Chondrocyte (in vitro differentiated cells): ENCODE data around the gene BCL6B. TPM values are rescaled to one million over a fixed set of nuclear protein-coding genes. Genes with fewer than 3 reads are reported as not detected.

Source experiments
- DNase-seq: peaks from one replicate; pipeline ENCODE4 v3.0.0; 2021; ENCODE audit warnings: mixed read lengths, low spot score
- H3K27ac Mint-ChIP-seq: one replicate; pipeline ENCODE4 v1.8.0; 2021; ENCODE audit warnings: mild to moderate bottlenecking, moderate library complexity, mixed read lengths; ENCODE audit not compliant: unreplicated experiment
- H3K27me3 Mint-ChIP-seq: 2 replicates; pipeline ENCODE4 v1.8.0; 2021; ENCODE audit warnings: low read depth, mixed read lengths
- H3K36me3 Mint-ChIP-seq: 2 replicates; pipeline ENCODE4 v1.8.0; 2021; ENCODE audit warnings: low read depth, mixed read lengths
- H3K4me1 Mint-ChIP-seq: 2 replicates; pipeline ENCODE4 v1.8.0; 2021; ENCODE audit warnings: low read depth, mild to moderate bottlenecking, mixed read lengths
- H3K4me3 Mint-ChIP-seq: one replicate; pipeline ENCODE4 v1.8.0; 2021; ENCODE audit warnings: mild to moderate bottlenecking, moderate library complexity, mixed read lengths; ENCODE audit not compliant: unreplicated experiment
- H3K9me3 Mint-ChIP-seq: 2 replicates; pipeline ENCODE4 v1.8.0; 2021; ENCODE audit warnings: low read depth, mixed read lengths
- total RNA-seq: library from RNA; stranded (reverse); gene quantifications from 3 replicates; pipeline ENCODE4 v1.2.1, GENCODE V29; 2021
- TF ChIP-seq, protein P1 (sequence below): fragments of 200-600 bp; sonication (generic); IDR thresholded peaks from 2 replicates; pipeline ENCODE4 v1.5.0; 2021; ENCODE audit warnings: antibody characterized with exemption, mild to moderate bottlenecking, moderate library complexity

The BCL6B gene
- total RNA-seq, 1 donor from 2014 or later, result not detected

DNA sequence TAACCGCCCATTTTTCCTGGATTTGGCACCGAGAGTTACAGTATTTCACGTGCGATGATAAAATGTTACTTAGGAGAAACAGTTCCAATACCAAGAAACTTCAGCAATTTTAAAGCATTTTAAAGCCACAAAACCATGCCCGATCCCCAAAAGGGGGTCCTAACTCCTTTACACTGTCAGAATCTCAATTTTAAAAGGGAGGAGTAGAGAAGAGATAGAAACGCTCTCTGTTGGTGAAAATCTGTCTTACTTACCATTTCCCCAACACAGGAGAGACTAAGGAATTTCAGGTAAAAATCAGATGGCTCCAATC, 11.0 kb upstream of the BCL6B start:
- H3K36me3 Mint-ChIP-seq, result peaks cover 5% of the 10 kb centered on the region
- TF ChIP-seq, protein P1, sequence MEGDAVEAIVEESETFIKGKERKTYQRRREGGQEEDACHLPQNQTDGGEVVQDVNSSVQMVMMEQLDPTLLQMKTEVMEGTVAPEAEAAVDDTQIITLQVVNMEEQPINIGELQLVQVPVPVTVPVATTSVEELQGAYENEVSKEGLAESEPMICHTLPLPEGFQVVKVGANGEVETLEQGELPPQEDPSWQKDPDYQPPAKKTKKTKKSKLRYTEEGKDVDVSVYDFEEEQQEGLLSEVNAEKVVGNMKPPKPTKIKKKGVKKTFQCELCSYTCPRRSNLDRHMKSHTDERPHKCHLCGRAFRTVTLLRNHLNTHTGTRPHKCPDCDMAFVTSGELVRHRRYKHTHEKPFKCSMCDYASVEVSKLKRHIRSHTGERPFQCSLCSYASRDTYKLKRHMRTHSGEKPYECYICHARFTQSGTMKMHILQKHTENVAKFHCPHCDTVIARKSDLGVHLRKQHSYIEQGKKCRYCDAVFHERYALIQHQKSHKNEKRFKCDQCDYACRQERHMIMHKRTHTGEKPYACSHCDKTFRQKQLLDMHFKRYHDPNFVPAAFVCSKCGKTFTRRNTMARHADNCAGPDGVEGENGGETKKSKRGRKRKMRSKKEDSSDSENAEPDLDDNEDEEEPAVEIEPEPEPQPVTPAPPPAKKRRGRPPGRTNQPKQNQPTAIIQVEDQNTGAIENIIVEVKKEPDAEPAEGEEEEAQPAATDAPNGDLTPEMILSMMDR, result no peak
- no peaks in the 10 kb centered on the region for H3K9me3 Mint-ChIP-seq
- H3K4me1 Mint-ChIP-seq, result peaks cover 60% of the 10 kb centered on the region
- peak overlapping the region; percentile 97 for H3K4me3 Mint-ChIP-seq
- no peaks in the 10 kb centered on the region for H3K27me3 Mint-ChIP-seq
- H3K27ac Mint-ChIP-seq, result peak overlapping the region; percentile 100
- no peak for DNase-seq

DNA sequence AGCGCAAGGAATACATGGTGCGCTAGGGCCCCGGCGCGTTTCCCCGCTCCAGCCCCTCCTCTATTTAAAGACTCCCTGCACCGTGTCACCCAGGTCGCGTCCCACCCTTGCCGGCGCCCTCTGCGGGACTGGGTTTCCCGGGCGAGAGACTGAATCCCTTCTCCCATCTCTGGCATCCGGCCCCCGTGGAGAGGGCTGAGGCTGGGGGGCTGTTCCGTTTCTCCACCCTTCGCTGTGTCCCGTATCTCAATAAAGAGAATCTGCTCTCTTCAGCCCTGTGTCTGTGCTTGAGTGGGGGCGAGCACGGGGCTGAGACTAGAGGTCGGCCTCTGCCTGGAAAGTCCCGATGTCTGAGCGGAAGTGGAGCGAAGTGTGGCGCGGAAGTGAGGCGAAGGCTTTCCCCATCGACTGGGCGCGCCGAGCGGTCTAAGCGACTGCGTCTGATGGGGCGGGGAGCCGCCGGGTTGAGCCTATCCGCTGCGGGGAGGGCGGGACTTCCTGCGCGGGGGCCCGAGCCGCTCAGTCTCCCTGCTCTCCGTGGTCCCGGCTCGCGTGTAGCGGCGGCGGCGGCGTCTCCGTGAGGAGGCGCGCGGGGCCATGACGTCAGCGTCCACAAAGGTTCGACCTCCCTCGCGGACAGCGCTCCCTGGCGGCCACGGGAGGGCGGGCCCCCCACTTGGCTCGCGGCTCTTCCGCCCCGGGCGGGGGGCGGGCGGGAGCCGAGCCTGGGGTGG, 8.4 kb upstream of the BCL6B start:
- H3K4me1 Mint-ChIP-seq, result peaks cover 54% of the 10 kb centered on the region
- peak; percentile 100 for DNase-seq
- H3K9me3 Mint-ChIP-seq, result no peaks in the 10 kb centered on the region
- H3K27ac Mint-ChIP-seq, result peak overlapping the region; percentile 100
- peak overlapping the region; percentile 97 for H3K4me3 Mint-ChIP-seq
- TF ChIP-seq, protein P1, result peak; percentile 89
- H3K36me3 Mint-ChIP-seq, result peaks cover 5% of the 10 kb centered on the region
- no peaks in the 10 kb centered on the region for H3K27me3 Mint-ChIP-seq

DNA sequence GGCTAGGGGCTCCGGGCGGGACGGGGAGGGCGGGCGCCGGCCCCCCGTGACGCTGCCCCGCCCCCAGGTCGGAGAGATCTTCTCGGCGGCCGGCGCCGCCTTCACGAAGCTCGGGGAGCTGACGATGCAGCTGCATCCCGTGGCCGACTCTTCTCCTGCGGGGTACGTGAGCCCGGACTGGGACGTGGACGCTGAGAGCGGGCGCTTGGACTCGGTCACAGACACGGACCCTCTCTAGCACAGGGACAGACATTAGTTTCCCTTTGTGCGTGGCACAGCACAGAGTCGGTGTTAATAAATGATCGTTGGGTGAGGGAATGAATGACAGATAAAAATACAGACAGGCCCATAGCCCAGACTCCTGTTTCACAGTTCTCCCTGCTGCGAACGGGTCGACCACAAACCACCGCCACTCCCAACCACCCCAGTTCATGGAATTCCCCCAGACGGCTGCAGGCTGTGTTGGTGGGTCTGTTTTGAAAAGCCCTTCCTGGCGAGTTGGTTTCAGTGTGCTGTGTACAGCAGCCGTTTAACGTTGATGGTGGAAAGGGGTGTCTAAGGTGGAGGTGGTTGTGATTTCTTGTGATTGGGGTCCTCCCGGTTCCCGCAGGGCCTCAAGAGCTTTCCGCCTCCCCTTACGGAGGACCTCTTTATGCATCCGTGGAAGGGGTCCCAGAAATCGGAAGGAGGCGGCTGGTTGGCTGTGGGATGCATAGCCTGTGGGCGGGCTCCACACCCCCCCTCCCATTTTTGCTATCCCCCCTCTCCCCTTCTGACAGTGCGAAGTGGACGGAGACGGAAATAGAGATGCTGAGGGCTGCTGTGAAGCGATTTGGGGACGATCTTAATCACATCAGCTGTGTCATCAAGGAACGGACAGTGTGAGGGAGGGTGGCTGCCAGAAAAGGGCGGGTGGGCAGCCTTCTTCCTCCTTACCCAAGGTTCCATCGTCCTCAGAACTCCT, 7.6 kb upstream of the BCL6B start:
- peak overlapping the region; percentile 84 for H3K4me3 Mint-ChIP-seq
- H3K27ac Mint-ChIP-seq, result peak overlapping the region; percentile 99
- TF ChIP-seq, protein P1, result peak; percentile 67
- no peaks in the 10 kb centered on the region for H3K9me3 Mint-ChIP-seq
- H3K4me1 Mint-ChIP-seq, result peaks cover 51% of the 10 kb centered on the region
- DNase-seq, result no peak
- peaks cover 5% of the 10 kb centered on the region for H3K36me3 Mint-ChIP-seq
- H3K27me3 Mint-ChIP-seq, result no peaks in the 10 kb centered on the region

DNA sequence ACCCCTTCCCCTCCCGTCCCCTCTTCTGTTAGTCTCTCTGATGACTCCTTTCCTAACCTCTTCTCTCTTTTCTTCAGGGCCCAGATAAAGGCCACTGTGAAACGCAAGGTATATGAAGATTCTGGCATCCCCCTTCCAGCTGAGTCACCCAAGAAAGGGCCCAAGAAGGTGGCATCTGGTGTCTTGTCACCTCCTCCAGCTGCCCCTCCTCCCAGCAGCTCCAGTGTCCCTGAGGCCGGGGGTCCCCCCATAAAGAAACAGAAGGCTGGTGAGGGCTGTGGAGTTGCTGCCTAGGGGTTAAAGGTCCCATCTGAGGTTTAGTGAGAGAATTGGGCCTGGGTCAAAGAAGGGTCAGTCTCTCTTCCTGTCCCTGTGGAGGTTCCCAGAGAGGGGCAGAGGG, 6.4 kb upstream of the BCL6B start:
- H3K4me3 Mint-ChIP-seq, result no peak overlapping the region
- DNase-seq, result no peak
- no peak overlapping the region for H3K27ac Mint-ChIP-seq
- peaks cover 5% of the 10 kb centered on the region for H3K36me3 Mint-ChIP-seq
- H3K4me1 Mint-ChIP-seq, result peaks cover 43% of the 10 kb centered on the region
- TF ChIP-seq, protein P1, result no peak
- no peaks in the 10 kb centered on the region for H3K9me3 Mint-ChIP-seq
- H3K27me3 Mint-ChIP-seq, result no peaks in the 10 kb centered on the region
